ENCODE results near the gene CMIP.

- no peak for TF ChIP-seq CREB1 (IDR thresholded peaks at IDR 0.05; ENCODE audit: low read depth)
- TF ChIP-seq REST (IDR thresholded peaks at IDR 0.05; ENCODE audit: low read depth) = no peak
- TF ChIP-seq USF1 (IDR thresholded peaks at IDR 0.05) = no peak
- TF ChIP-seq YY1 (IDR thresholded peaks at IDR 0.05; ENCODE audit: low read depth) = no peak
- TF ChIP-seq RAD21 (IDR thresholded peaks at IDR 0.05; ENCODE audit: low read depth) = no peak
- TF ChIP-seq EGR1 (IDR thresholded peaks at IDR 0.05) = no peak
- TF ChIP-seq FOXM1 (IDR thresholded peaks at IDR 0.05; ENCODE audit: borderline replicate concordance, low read depth) = no peak
- TF ChIP-seq TAF1 (IDR thresholded peaks at IDR 0.05; ENCODE audit: low read depth) = no peak
- TF ChIP-seq CEBPB (IDR thresholded peaks at IDR 0.05) = no peak
- no peak for TF ChIP-seq EP300 (IDR thresholded peaks at IDR 0.05; ENCODE audit: borderline replicate concordance)
- TF ChIP-seq ZBTB7A (IDR thresholded peaks at IDR 0.05; ENCODE audit: low read depth) = no peak
- TF ChIP-seq MAX (IDR thresholded peaks at IDR 0.05) = no peak
- no peak for TF ChIP-seq TCF12 (IDR thresholded peaks at IDR 0.05; ENCODE audit: low read depth)
Observed at GRCh38 chr16:81739503-81739902, 294.9 kb downstream of the CMIP start.
